ENCODE measurements around the gene SGPP2.

GRCh38 chr2:222514901-222515300 is 90.6 kb downstream of the SGPP2 start:
- TF ChIP-seq CTCF (IDR thresholded peaks at IDR 0.05) (no peak), POLR2A (IDR thresholded peaks at IDR 0.05) (no peak)

Measured in adrenal gland (tissue), 5 donors.